GM12872 (cell line): ENCODE results near the gene FAM210A.

Source experiments
- CTCF ChIP-seq: IDR thresholded peaks from 3 replicates; pipeline ENCODE4 v1.5.1; 2011; ENCODE audit warnings: low read depth, mild to moderate bottlenecking, low read length, moderate library complexity; ENCODE audit not compliant: insufficient read depth

FAM210A gene

GRCh38 chr18:13746633-13747032 lies 20.3 kb upstream of the FAM210A start:
- no peak for TF ChIP-seq CTCF

- TF ChIP-seq CTCF: no peak
Observed at GRCh38 chr18:13745696-13746095, 19.3 kb upstream of the FAM210A start.

- no peak for TF ChIP-seq CTCF
Observed at GRCh38 chr18:13735681-13736080, 9.3 kb upstream of the FAM210A start.

GRCh38 chr18:13730481-13730880 lies 4.1 kb upstream of the FAM210A start:
- no peak for TF ChIP-seq CTCF

- no peak for TF ChIP-seq CTCF
Observed at GRCh38 chr18:13726972-13727331, 594 bp upstream of the FAM210A start.

GRCh38 chr18:13725566-13726231 lies 659 bp downstream of the FAM210A start:
- no peak for TF ChIP-seq CTCF

- no peak for TF ChIP-seq CTCF
Observed at GRCh38 chr18:13720847-13721246, 5.5 kb downstream of the FAM210A start.
